ENCODE data around the gene PSMD10. TPM values are rescaled to one million over a fixed set of nuclear protein-coding genes. Genes with fewer than 3 reads are reported as not detected.

PSMD10 gene
- total RNA-seq, 2 experiments from 2014 or later = 18.6 to 24.1 TPM

DNA sequence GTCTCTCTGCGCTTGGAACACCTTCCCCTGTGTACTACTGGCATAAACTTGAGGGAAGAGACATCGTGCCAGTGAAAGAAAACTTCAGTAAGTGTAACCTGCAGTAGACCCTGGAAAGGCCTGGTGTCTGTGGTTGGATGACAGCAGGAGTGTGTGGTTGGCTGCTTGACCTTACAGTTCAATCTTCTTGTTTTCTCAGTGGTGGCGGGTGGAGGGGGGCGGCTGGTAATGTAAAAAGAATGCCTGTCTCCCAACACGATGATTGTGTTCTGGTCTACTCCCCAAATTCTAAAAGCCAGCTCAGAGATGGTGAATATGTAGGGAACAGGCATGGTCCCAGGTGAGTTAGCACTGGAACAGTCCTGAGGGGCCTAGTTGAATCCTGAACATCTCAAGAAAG lies 18.6 kb downstream of the PSMD10 start:
- no peaks in the 10 kb centered on the region for H3K9me3 Mint-ChIP-seq
- H3K27me3 Mint-ChIP-seq = no peaks in the 10 kb centered on the region
- H3K36me3 Mint-ChIP-seq (ENCODE audit: low read depth) = peaks cover 62% of the 10 kb centered on the region
- intact Hi-C loops (cut with DNase I, micrococcal nuclease) = loop anchor here (1.0 to 10.0 kb wide), 7 partner anchors 52 to 1178 kb away; no protein-coding TSS in a partner anchor
- ChIA-PET CTCF (no interaction called here), POLR2A (no interaction called here)
- H3K4me3 Mint-ChIP-seq = no peak overlapping the region
- TF ChIP-seq, protein P1, sequence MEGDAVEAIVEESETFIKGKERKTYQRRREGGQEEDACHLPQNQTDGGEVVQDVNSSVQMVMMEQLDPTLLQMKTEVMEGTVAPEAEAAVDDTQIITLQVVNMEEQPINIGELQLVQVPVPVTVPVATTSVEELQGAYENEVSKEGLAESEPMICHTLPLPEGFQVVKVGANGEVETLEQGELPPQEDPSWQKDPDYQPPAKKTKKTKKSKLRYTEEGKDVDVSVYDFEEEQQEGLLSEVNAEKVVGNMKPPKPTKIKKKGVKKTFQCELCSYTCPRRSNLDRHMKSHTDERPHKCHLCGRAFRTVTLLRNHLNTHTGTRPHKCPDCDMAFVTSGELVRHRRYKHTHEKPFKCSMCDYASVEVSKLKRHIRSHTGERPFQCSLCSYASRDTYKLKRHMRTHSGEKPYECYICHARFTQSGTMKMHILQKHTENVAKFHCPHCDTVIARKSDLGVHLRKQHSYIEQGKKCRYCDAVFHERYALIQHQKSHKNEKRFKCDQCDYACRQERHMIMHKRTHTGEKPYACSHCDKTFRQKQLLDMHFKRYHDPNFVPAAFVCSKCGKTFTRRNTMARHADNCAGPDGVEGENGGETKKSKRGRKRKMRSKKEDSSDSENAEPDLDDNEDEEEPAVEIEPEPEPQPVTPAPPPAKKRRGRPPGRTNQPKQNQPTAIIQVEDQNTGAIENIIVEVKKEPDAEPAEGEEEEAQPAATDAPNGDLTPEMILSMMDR (IDR thresholded peaks at IDR 0.05) = no peak
- Histone ChIP-seq H3K36me3 (ENCODE audit: insufficient read depth, low read length) (peaks cover 36% of the 10 kb centered on the region), H3K4me3 (ENCODE audit: low read length) (no peak overlapping the region), H3K27ac (ENCODE audit: low read depth in 1 of 2, low read length in 2 of 2) (no peak overlapping the region), H3K4me1 (ENCODE audit: insufficient read depth, low read length) (no peaks in the 10 kb centered on the region), H3K27me3 (ENCODE audit: control insufficient read depth in 1 of 2, insufficient read depth in 2 of 2, low read length in 2 of 2) (no peaks in the 10 kb centered on the region), H3K9me3 (ENCODE audit: control insufficient read depth in 1 of 2, insufficient read depth in 1 of 2, low read length in 2 of 2) (no peaks in the 10 kb centered on the region)
- H3K27ac Mint-ChIP-seq = no peak overlapping the region
- H3K4me1 Mint-ChIP-seq (ENCODE audit: low read depth) = peaks cover 9% of the 10 kb centered on the region
- DNase-seq = no peak
- no peak for ATAC-seq (ENCODE audit: poor library complexity)

DNA sequence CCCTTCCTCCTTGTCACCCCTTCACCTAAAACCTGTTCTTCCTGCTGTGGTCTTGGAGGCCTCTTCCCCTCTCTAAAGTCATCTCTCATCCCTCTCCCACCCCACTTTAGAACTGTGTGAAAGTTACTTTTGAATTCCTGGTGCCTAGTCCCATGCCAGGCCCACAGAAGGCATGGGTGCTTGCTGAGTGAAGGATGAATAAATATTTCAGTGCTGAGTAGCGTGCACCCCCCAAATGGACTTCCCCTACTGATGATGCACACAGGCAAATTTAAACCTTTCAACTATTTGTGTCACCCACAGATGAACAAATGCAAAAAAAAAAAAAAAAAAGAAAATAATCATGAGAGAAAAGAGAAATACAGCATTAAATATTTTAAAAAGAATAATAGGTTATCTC lies 19.8 kb downstream of the PSMD10 start:
- Mint-ChIP-seq H3K27me3 (no peaks in the 10 kb centered on the region), H3K27ac (peak overlapping the region; percentile 73), H3K4me1 (ENCODE audit: low read depth) (peaks cover 9% of the 10 kb centered on the region), H3K36me3 (ENCODE audit: low read depth) (peaks cover 61% of the 10 kb centered on the region), H3K9me3 (no peaks in the 10 kb centered on the region), H3K4me3 (no peak overlapping the region)
- Histone ChIP-seq H3K27ac (ENCODE audit: low read depth in 1 of 2, low read length in 2 of 2) (no peak overlapping the region), H3K4me3 (ENCODE audit: low read length) (no peak overlapping the region), H3K27me3 (ENCODE audit: control insufficient read depth in 1 of 2, insufficient read depth in 2 of 2, low read length in 2 of 2) (no peaks in the 10 kb centered on the region), H3K36me3 (ENCODE audit: insufficient read depth, low read length) (peaks cover 33% of the 10 kb centered on the region), H3K4me1 (ENCODE audit: insufficient read depth, low read length) (no peaks in the 10 kb centered on the region), H3K9me3 (ENCODE audit: control insufficient read depth in 1 of 2, insufficient read depth in 1 of 2, low read length in 2 of 2) (no peaks in the 10 kb centered on the region)
- TF ChIP-seq, protein P1 (IDR thresholded peaks at IDR 0.05) = no peak
- POLR2A ChIA-PET = no interaction called here
- intact Hi-C loops (cut with DNase I, micrococcal nuclease) = loop anchor here (1.0 to 10.0 kb wide), 5 partner anchors 50 to 1177 kb away; no protein-coding TSS in a partner anchor
- no peak for ATAC-seq (ENCODE audit: poor library complexity)
- CTCF ChIA-PET = interaction anchor here (1.1 kb wide), 1 partner anchor 294 kb away, joined by 3 read pairs; the partner anchor contains the start of gene NCBP2L
- DNase-seq = peak in 2 of 14 experiments; percentile 21 to 33

GRCh38 chrX:108070891-108071290 lies 20.5 kb downstream of the PSMD10 start:
- no peak for ATAC-seq (ENCODE audit: poor library complexity)
- ChIA-PET CTCF (interaction anchor here (1.1 kb wide), 2 partner anchors 50 to 293 kb away, joined by 3 to 4 read pairs; partner anchors contain the start of gene NCBP2L), POLR2A (no interaction called here)
- Mint-ChIP-seq H3K4me3 (no peak overlapping the region), H3K9me3 (no peaks in the 10 kb centered on the region), H3K27me3 (no peaks in the 10 kb centered on the region), H3K27ac (peak overlapping the region; percentile 39), H3K4me1 (ENCODE audit: low read depth) (peaks cover 9% of the 10 kb centered on the region), H3K36me3 (ENCODE audit: low read depth) (peaks cover 56% of the 10 kb centered on the region)
- Histone ChIP-seq H3K4me3 (ENCODE audit: low read length) (no peak overlapping the region), H3K36me3 (ENCODE audit: insufficient read depth, low read length) (peaks cover 29% of the 10 kb centered on the region), H3K4me1 (ENCODE audit: insufficient read depth, low read length) (no peaks in the 10 kb centered on the region), H3K27ac (ENCODE audit: low read depth in 1 of 2, low read length in 2 of 2) (no peak overlapping the region), H3K27me3 (ENCODE audit: control insufficient read depth in 1 of 2, insufficient read depth in 2 of 2, low read length in 2 of 2) (no peaks in the 10 kb centered on the region), H3K9me3 (ENCODE audit: control insufficient read depth in 1 of 2, insufficient read depth in 1 of 2, low read length in 2 of 2) (no peaks in the 10 kb centered on the region)
- intact Hi-C loops (cut with DNase I, micrococcal nuclease) = loop anchor here (1.0 to 10.0 kb wide), 5 partner anchors 50 to 1176 kb away; no protein-coding TSS in a partner anchor
- TF ChIP-seq, protein P1 (IDR thresholded peaks at IDR 0.05) = no peak
- DNase-seq = no peak

All from CD4-positive, alpha-beta T cell (primary cell).